ENCODE data around the gene CFAP46. TPM values are rescaled to one million over a fixed set of nuclear protein-coding genes. Genes with fewer than 3 reads are reported as not detected.

CFAP46 gene
- polyA plus RNA-seq, 1 of the 3 experiments (the other 2 are of a cell fraction): 3.9 TPM

DNA sequence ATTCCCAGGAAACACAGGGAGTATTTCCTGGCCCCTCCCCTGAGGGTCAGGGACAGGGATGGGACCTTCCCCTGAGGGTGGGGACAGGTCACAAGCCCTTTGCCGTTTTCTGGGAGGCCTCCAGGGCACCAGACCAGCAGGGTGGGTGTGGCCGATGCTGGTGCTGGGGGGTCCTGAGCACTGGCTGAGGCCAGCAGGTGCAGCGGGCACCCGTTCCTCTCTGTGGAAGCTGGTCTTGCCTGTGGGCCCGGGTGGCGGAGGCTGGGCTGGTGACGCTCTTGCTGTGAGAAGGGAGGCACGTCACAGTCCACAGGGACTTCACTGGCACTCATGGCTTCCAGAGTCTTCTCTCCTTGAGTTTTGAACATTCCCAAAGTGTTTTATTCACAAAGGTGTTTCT, 44.2 kb upstream of the CFAP46 start:
- Histone ChIP-seq H3K36me3 (replicated peaks in 1 of 2; ENCODE audit: control insufficient read depth in 1 of 2, insufficient read depth in 2 of 2, low read length in 1 of 2) (no peaks in the 10 kb centered on the region), H4K20me1 (ENCODE audit: insufficient read depth) (no peaks in the 10 kb centered on the region), H3K79me2 (ENCODE audit: insufficient read depth) (no peaks in the 10 kb centered on the region), H3F3A (replicated peaks; ENCODE audit: insufficient read depth) (no peaks in the 10 kb centered on the region), H3K4me2 (no peak overlapping the region), H2AFZ (ENCODE audit: low read depth) (no peak overlapping the region), H3K4me3 (ENCODE audit: low read depth in 2 of 2, low read length in 1 of 2) (no peak overlapping the region), H3K27me3 (ENCODE audit: insufficient read depth) (no peaks in the 10 kb centered on the region), H3K9ac (no peak overlapping the region), H3K9me2 (no peaks in the 10 kb centered on the region), H3K4me1 (ENCODE audit: control insufficient read depth in 1 of 2, insufficient read depth in 2 of 2, low read depth in 1 of 2, low read length in 1 of 2) (peaks cover 0 to 27% of the 10 kb centered on the region in 2 experiments; a peak in 1 of 4 replicates), H3K27ac (ENCODE audit: low read depth in 2 of 2, low read length in 1 of 2) (no peak overlapping the region; a peak in 1 of 4 replicates), H3K9me3 (no peaks in the 10 kb centered on the region)
- ChIA-PET CTCF (no interaction called here), POLR2A (no interaction called here)
- TF ChIP-seq TEAD4 (IDR thresholded peaks at IDR 0.05; ENCODE audit: borderline replicate concordance, insufficient read depth): no peak
- TF ChIP-seq, protein P1, sequence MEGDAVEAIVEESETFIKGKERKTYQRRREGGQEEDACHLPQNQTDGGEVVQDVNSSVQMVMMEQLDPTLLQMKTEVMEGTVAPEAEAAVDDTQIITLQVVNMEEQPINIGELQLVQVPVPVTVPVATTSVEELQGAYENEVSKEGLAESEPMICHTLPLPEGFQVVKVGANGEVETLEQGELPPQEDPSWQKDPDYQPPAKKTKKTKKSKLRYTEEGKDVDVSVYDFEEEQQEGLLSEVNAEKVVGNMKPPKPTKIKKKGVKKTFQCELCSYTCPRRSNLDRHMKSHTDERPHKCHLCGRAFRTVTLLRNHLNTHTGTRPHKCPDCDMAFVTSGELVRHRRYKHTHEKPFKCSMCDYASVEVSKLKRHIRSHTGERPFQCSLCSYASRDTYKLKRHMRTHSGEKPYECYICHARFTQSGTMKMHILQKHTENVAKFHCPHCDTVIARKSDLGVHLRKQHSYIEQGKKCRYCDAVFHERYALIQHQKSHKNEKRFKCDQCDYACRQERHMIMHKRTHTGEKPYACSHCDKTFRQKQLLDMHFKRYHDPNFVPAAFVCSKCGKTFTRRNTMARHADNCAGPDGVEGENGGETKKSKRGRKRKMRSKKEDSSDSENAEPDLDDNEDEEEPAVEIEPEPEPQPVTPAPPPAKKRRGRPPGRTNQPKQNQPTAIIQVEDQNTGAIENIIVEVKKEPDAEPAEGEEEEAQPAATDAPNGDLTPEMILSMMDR (IDR thresholded peaks at IDR 0.05): no peak
- 71% methylated on average over 1 of the region's 8 CpGs for WGBS (ENCODE audit: low lambda C conversion rate)
- no peak for DNase-seq

DNA sequence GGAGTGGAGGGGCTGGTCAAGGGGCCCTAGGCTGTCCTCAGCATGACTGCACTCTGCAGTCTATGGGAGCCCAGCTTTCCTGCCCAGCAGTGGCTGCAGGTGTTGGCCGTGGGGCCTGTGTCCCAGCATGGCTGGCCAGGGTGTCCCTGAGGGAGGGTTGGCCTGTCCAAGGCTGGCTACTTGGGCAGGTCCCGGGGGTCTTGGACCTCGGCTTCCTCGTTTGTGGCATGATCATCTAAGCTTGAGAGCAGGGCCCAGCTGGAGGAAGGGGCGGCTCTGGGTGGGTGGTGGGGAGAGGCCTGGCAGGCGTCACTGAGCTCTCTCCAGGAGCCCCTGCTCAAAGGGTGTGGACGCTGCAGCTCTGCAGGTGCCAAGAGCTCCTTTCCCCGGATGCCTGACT, 43.7 kb upstream of the CFAP46 start:
- WGBS (ENCODE audit: low lambda C conversion rate): no CpG with 5 or more reads among the region's 8 CpGs
- H3K36me3 ChIP-seq (replicated peaks in 1 of 2; ENCODE audit: control insufficient read depth in 1 of 2, insufficient read depth in 2 of 2, low read length in 1 of 2): no peaks in the 10 kb centered on the region
- POLR2A ChIA-PET: no interaction called here
- H3K9me3 ChIP-seq: no peaks in the 10 kb centered on the region
- no peak overlapping the region for H3K27ac ChIP-seq (ENCODE audit: low read depth in 2 of 2, low read length in 1 of 2)
- CTCF ChIA-PET: no interaction called here
- no peak for DNase-seq
- no peaks in the 10 kb centered on the region for H3K79me2 ChIP-seq (ENCODE audit: insufficient read depth)
- no peak for TF ChIP-seq RCOR1 (IDR thresholded peaks at IDR 0.05; ENCODE audit: low read length)
- TF ChIP-seq, protein P2, sequence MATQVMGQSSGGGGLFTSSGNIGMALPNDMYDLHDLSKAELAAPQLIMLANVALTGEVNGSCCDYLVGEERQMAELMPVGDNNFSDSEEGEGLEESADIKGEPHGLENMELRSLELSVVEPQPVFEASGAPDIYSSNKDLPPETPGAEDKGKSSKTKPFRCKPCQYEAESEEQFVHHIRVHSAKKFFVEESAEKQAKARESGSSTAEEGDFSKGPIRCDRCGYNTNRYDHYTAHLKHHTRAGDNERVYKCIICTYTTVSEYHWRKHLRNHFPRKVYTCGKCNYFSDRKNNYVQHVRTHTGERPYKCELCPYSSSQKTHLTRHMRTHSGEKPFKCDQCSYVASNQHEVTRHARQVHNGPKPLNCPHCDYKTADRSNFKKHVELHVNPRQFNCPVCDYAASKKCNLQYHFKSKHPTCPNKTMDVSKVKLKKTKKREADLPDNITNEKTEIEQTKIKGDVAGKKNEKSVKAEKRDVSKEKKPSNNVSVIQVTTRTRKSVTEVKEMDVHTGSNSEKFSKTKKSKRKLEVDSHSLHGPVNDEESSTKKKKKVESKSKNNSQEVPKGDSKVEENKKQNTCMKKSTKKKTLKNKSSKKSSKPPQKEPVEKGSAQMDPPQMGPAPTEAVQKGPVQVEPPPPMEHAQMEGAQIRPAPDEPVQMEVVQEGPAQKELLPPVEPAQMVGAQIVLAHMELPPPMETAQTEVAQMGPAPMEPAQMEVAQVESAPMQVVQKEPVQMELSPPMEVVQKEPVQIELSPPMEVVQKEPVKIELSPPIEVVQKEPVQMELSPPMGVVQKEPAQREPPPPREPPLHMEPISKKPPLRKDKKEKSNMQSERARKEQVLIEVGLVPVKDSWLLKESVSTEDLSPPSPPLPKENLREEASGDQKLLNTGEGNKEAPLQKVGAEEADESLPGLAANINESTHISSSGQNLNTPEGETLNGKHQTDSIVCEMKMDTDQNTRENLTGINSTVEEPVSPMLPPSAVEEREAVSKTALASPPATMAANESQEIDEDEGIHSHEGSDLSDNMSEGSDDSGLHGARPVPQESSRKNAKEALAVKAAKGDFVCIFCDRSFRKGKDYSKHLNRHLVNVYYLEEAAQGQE (IDR thresholded peaks at IDR 0.05; ENCODE audit: low read depth, low read length): no peak
- TF ChIP-seq TAF1 (IDR thresholded peaks at IDR 0.05; ENCODE audit: borderline replicate concordance, low read depth, low read length): no peak
- TF ChIP-seq FOSL2 (IDR thresholded peaks at IDR 0.05; ENCODE audit: borderline replicate concordance, low read depth): no peak
- TF ChIP-seq SMC3 (IDR thresholded peaks at IDR 0.05; ENCODE audit: low read depth, low read length): no peak
- no peak for TF ChIP-seq FOXM1 (IDR thresholded peaks at IDR 0.05; ENCODE audit: low read depth)
- TF ChIP-seq, protein P3, sequence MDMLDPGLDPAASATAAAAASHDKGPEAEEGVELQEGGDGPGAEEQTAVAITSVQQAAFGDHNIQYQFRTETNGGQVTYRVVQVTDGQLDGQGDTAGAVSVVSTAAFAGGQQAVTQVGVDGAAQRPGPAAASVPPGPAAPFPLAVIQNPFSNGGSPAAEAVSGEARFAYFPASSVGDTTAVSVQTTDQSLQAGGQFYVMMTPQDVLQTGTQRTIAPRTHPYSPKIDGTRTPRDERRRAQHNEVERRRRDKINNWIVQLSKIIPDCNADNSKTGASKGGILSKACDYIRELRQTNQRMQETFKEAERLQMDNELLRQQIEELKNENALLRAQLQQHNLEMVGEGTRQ (IDR thresholded peaks at IDR 0.05; ENCODE audit: borderline replicate concordance, low read depth, low read length): no peak
- TF ChIP-seq POLR2AphosphoS5 (IDR thresholded peaks at IDR 0.05; ENCODE audit: low read depth, low read length): no peak
- no peak for TF ChIP-seq NFIC (IDR thresholded peaks at IDR 0.05; ENCODE audit: borderline replicate concordance)
- no peak for TF ChIP-seq GABPA (IDR thresholded peaks at IDR 0.05; ENCODE audit: low read depth)
- TF ChIP-seq USF1 (IDR thresholded peaks at IDR 0.05; ENCODE audit: borderline replicate concordance, low read depth): no peak
- no peak for TF ChIP-seq YY1 (IDR thresholded peaks at IDR 0.05; ENCODE audit: low read depth)
- no peak for TF ChIP-seq MEF2A (IDR thresholded peaks at IDR 0.05; ENCODE audit: borderline replicate concordance, low read depth)
- TF ChIP-seq, protein P4, sequence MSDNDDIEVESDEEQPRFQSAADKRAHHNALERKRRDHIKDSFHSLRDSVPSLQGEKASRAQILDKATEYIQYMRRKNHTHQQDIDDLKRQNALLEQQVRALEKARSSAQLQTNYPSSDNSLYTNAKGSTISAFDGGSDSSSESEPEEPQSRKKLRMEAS (IDR thresholded peaks at IDR 0.05; ENCODE audit: low read depth): no peak
- no peak for TF ChIP-seq EP300 (IDR thresholded peaks at IDR 0.05; ENCODE audit: borderline replicate concordance in 1 of 2, low read depth in 1 of 2, low read length in 1 of 2)
- no peak for TF ChIP-seq FOXJ3 (CRISPR knock-in tag; IDR thresholded peaks at IDR 0.05)
- no peak for TF ChIP-seq ELF1 (IDR thresholded peaks at IDR 0.05)
- no peaks in the 10 kb centered on the region for H3K27me3 ChIP-seq (ENCODE audit: insufficient read depth)
- peaks cover 0 to 22% of the 10 kb centered on the region in 2 experiments; a peak in 1 of 4 replicates for H3K4me1 ChIP-seq (ENCODE audit: control insufficient read depth in 1 of 2, insufficient read depth in 2 of 2, low read depth in 1 of 2, low read length in 1 of 2)
- H3K4me2 ChIP-seq: no peak overlapping the region
- no peaks in the 10 kb centered on the region for H3F3A ChIP-seq (replicated peaks; ENCODE audit: insufficient read depth)
- no peaks in the 10 kb centered on the region for H3K9me2 ChIP-seq
- no peak overlapping the region for H3K4me3 ChIP-seq (ENCODE audit: low read depth in 2 of 2, low read length in 1 of 2)
- H3K9ac ChIP-seq: no peak overlapping the region
- H2AFZ ChIP-seq (ENCODE audit: low read depth): no peak overlapping the region
- no peaks in the 10 kb centered on the region for H4K20me1 ChIP-seq (ENCODE audit: insufficient read depth)
